ENCODE results near the gene CRB2.

The CRB2 gene

GRCh38 chr9:123421186-123421585 is 65.2 kb downstream of the CRB2 start:
- H3K9me3 ChIP-seq (ENCODE audit: severe bottlenecking): no peaks in the 10 kb centered on the region
- no peak for DNase-seq
- TF ChIP-seq, protein P1, sequence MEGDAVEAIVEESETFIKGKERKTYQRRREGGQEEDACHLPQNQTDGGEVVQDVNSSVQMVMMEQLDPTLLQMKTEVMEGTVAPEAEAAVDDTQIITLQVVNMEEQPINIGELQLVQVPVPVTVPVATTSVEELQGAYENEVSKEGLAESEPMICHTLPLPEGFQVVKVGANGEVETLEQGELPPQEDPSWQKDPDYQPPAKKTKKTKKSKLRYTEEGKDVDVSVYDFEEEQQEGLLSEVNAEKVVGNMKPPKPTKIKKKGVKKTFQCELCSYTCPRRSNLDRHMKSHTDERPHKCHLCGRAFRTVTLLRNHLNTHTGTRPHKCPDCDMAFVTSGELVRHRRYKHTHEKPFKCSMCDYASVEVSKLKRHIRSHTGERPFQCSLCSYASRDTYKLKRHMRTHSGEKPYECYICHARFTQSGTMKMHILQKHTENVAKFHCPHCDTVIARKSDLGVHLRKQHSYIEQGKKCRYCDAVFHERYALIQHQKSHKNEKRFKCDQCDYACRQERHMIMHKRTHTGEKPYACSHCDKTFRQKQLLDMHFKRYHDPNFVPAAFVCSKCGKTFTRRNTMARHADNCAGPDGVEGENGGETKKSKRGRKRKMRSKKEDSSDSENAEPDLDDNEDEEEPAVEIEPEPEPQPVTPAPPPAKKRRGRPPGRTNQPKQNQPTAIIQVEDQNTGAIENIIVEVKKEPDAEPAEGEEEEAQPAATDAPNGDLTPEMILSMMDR (IDR thresholded peaks at IDR 0.05; ENCODE audit: low read depth, low read length): no peak
- no peak overlapping the region for H3K27ac ChIP-seq
- peaks cover 12% of the 10 kb centered on the region for H3K36me3 ChIP-seq
- no peaks in the 10 kb centered on the region for H3K27me3 ChIP-seq (ENCODE audit: insufficient read depth, low read depth, severe bottlenecking)
- no peak overlapping the region for H3K4me3 ChIP-seq (ENCODE audit: low read depth, low read length)

DNA sequence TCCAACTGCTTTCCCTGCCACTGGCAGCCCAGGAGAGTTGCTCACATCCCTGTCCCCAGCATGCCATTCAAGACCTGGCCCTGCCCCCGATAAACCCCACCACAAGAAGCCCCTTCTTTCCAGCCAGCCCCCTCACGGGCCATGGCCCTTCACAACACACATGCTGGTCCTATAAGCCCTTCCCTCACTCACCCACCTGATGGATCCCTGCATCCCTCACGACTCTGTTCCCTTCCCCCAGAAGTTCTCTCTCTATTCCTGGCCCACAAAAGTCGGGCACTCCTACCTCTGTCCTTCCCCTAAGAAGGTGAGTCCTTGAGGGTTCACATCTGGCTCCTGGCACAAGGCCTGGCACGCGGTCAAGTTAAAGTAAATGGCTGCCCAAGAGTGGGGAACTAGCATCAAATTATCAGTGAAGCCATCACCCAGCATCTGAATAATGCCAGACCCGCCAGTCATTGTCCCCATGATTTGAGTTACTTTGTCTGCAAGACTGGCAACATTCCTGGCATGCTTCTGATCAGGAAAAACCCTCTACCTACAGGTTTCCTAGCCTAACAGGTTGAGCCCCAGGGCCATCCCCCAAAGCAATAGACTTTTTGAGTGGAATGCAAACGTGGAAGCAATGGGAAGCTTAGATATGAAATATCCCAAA is 65.9 kb downstream of the CRB2 start:
- Histone ChIP-seq H3K36me3 (peaks cover 15% of the 10 kb centered on the region), H3K9me3 (ENCODE audit: severe bottlenecking) (no peaks in the 10 kb centered on the region), H3K4me3 (ENCODE audit: low read depth, low read length) (no peak overlapping the region), H3K27me3 (ENCODE audit: insufficient read depth, low read depth, severe bottlenecking) (no peaks in the 10 kb centered on the region), H3K27ac (no peak overlapping the region)
- no peak for DNase-seq
- TF ChIP-seq, protein P1 (IDR thresholded peaks at IDR 0.05; ENCODE audit: low read depth, low read length): no peak

GRCh38 chr9:123422635-123423310 is 66.8 kb downstream of the CRB2 start:
- Histone ChIP-seq H3K4me3 (ENCODE audit: low read depth, low read length) (no peak overlapping the region), H3K27ac (no peak overlapping the region), H3K27me3 (ENCODE audit: insufficient read depth, low read depth, severe bottlenecking) (no peaks in the 10 kb centered on the region), H3K9me3 (ENCODE audit: severe bottlenecking) (no peaks in the 10 kb centered on the region), H3K36me3 (peaks cover 15% of the 10 kb centered on the region)
- TF ChIP-seq, protein P1 (IDR thresholded peaks at IDR 0.05; ENCODE audit: low read depth, low read length): no peak
- peak; percentile 4 for DNase-seq

GRCh38 chr9:123423311-123423640 is 67.3 kb downstream of the CRB2 start:
- peaks cover 15% of the 10 kb centered on the region for H3K36me3 ChIP-seq
- H3K27me3 ChIP-seq (ENCODE audit: insufficient read depth, low read depth, severe bottlenecking): no peaks in the 10 kb centered on the region
- DNase-seq: no peak
- H3K27ac ChIP-seq: no peak overlapping the region
- H3K9me3 ChIP-seq (ENCODE audit: severe bottlenecking): no peaks in the 10 kb centered on the region
- no peak overlapping the region for H3K4me3 ChIP-seq (ENCODE audit: low read depth, low read length)
- TF ChIP-seq, protein P1 (IDR thresholded peaks at IDR 0.05; ENCODE audit: low read depth, low read length): no peak

DNA sequence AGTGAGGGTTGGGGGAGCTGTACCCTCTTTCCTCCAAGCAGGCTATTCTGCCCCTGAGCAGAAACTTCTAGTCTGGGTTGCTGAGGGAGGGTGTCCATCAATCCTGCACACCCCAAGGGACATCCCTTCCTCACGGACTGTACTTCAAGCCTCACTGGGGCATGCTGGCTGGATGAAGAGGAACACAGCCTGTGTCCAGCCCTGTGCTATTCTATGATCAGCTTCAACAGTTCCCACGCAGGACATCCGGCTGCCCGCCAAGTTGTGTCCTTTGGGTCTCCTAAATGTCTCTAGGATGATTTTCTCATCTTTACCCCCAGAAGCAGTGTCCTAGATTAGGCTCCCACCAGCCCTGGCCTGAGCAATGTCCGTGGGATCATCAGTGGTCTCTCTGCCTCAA is 68.1 kb downstream of the CRB2 start:
- TF ChIP-seq, protein P1 (IDR thresholded peaks at IDR 0.05; ENCODE audit: low read depth, low read length): no peak
- Histone ChIP-seq H3K36me3 (peaks cover 11% of the 10 kb centered on the region), H3K27me3 (ENCODE audit: insufficient read depth, low read depth, severe bottlenecking) (no peaks in the 10 kb centered on the region), H3K27ac (no peak overlapping the region), H3K9me3 (ENCODE audit: severe bottlenecking) (peaks cover under 1% of the 10 kb centered on the region), H3K4me3 (ENCODE audit: low read depth, low read length) (no peak overlapping the region)
- DNase-seq: peak; percentile 2

All from WERI-Rb-1 (cell line).